HEK293 (cell line): Measurements from ENCODE around the gene NUP107.
"Not testable (repeated sequence)": the region's sequence is repeated elsewhere in the genome, so short reads cannot be mapped to it uniquely, and the experiment has no call there.

Source experiments
- CTCF ChIA-PET: fragments of 350-600 bp; formaldehyde crosslinking; extraction: SDS; loops from one replicate; lab custom pipeline; 2021; ENCODE audit warnings: antibody characterized with exemption; lab: Yijun Ruan, JAX
- POLR2A ChIA-PET: fragments of 300-600 bp; formaldehyde crosslinking; extraction: SDS; loops from one replicate; lab custom pipeline; 2020; ENCODE audit warnings: antibody characterized with exemption, inconsistent platforms; lab: Yijun Ruan, JAX
- H3K27ac ChIP-seq: fragments of 200-500 bp; sonication (Bioruptor generic); 2 replicates; pipeline ENCODE4 v1.5.1; 2014; ENCODE audit warnings: low read depth, low read length, control low read depth, inconsistent platforms; ENCODE audit errors: extremely low read depth
- H3K36me3 ChIP-seq, 2 experiments: fragments of 200-500 bp in 1 of 2; sonication (Bioruptor generic) in 1 of 2; 1 replicate in 1 of 2; 2 replicates in 1 of 2; pipeline ENCODE4 v1.5.1; 2014 to 2017; ENCODE audit warnings: inconsistent platforms in 2 of 2, low read length in 2 of 2; ENCODE audit not compliant: control insufficient read depth in 2 of 2, insufficient read depth in 1 of 2
- H3K4me1 ChIP-seq: fragments of 200-500 bp; sonication (Bioruptor generic); 2 replicates; pipeline ENCODE4 v1.5.1; 2014; ENCODE audit warnings: mild to moderate bottlenecking, low read length, inconsistent platforms; ENCODE audit not compliant: control insufficient read depth, insufficient read depth
- H3K4me3 ChIP-seq: 2 replicates; pipeline ENCODE4 v1.5.1; 2011; ENCODE audit warnings: low read depth, mild to moderate bottlenecking, control low read depth, low read length, moderate library complexity
- H3K9me3 ChIP-seq: fragments of 200-500 bp; sonication (Bioruptor generic); 2 replicates; pipeline ENCODE4 v1.5.1; 2014; ENCODE audit warnings: low read depth, low read length, inconsistent platforms; ENCODE audit not compliant: control insufficient read depth, insufficient read depth
- HOXA7 ChIP-seq: sonication (generic); formaldehyde crosslinking; IDR thresholded peaks from 2 replicates; pipeline ENCODE4 v1.8.1; 2022; ENCODE audit warnings: missing genetic modification reagents, borderline replicate concordance
- IKZF3 ChIP-seq: fragments of 450-650 bp; IDR thresholded peaks from 2 replicates; pipeline ENCODE4 v1.5.0; 2018; ENCODE audit warnings: missing biosample characterization, mild to moderate bottlenecking, missing genetic modification characterization, moderate library complexity
- KLF10 ChIP-seq: fragments of 450-650 bp; IDR thresholded peaks from 2 replicates; pipeline ENCODE4 v1.5.1; 2018; ENCODE audit warnings: missing biosample characterization, mild to moderate bottlenecking, missing genetic modification characterization
- OSR2 ChIP-seq: fragments of 450-650 bp; formaldehyde crosslinking; IDR thresholded peaks from 2 replicates; pipeline ENCODE4 v1.5.1; 2016; ENCODE audit warnings: missing biosample characterization, missing genetic modification characterization
- PRDM1 ChIP-seq: fragments of 450-650 bp; formaldehyde crosslinking; IDR thresholded peaks from 2 replicates; pipeline ENCODE4; 2016; ENCODE audit warnings: missing biosample characterization, missing genetic modification characterization
- SP7 ChIP-seq: fragments of 450-650 bp; formaldehyde crosslinking; IDR thresholded peaks from 2 replicates; pipeline ENCODE4 v1.5.1; 2016; ENCODE audit warnings: missing biosample characterization, missing genetic modification characterization
- WT1 ChIP-seq: fragments of 450-650 bp; formaldehyde crosslinking; IDR thresholded peaks from 2 replicates; pipeline ENCODE4 v1.5.1; 2016; ENCODE audit warnings: missing biosample characterization, missing genetic modification characterization
- ZNF184 ChIP-seq: fragments of 450-650 bp; IDR thresholded peaks from 2 replicates; pipeline ENCODE4 v1.5.1; 2018; ENCODE audit warnings: missing biosample characterization, mild to moderate bottlenecking, missing genetic modification characterization
- ZNF394 ChIP-seq: fragments of 450-650 bp; formaldehyde crosslinking; IDR thresholded peaks from 2 replicates; pipeline ENCODE4 v1.5.1; 2016; ENCODE audit warnings: missing biosample characterization, missing genetic modification characterization, mild to moderate bottlenecking, moderate library complexity, borderline replicate concordance
- ZNF600 ChIP-seq: fragments of 450-650 bp; formaldehyde crosslinking; IDR thresholded peaks from 2 replicates; pipeline ENCODE4 v1.5.1; 2016; ENCODE audit warnings: missing biosample characterization, missing genetic modification characterization
- ZNF629 ChIP-seq: fragments of 450-650 bp; formaldehyde crosslinking; IDR thresholded peaks from 2 replicates; pipeline ENCODE4 v1.5.1; 2017; ENCODE audit warnings: missing biosample characterization, missing genetic modification characterization
- TF ChIP-seq, protein P1 (sequence below): fragments of 450-650 bp; formaldehyde crosslinking; IDR thresholded peaks from 2 replicates; pipeline ENCODE4 v1.5.1; 2016; ENCODE audit warnings: missing biosample characterization, missing genetic modification characterization
- TF ChIP-seq, protein P2 (sequence below): fragments of 450-650 bp; formaldehyde crosslinking; IDR thresholded peaks from 2 replicates; pipeline ENCODE4 v1.5.1; 2016; ENCODE audit warnings: missing biosample characterization, missing genetic modification characterization
- TF ChIP-seq, protein P3 (sequence below): fragments of 450-650 bp; formaldehyde crosslinking; IDR thresholded peaks from 2 replicates; pipeline ENCODE4 v1.5.1; 2016; ENCODE audit warnings: missing biosample characterization, missing genetic modification characterization
- TF ChIP-seq, protein P4 (sequence below): fragments of 450-650 bp; formaldehyde crosslinking; IDR thresholded peaks from 2 replicates; pipeline ENCODE4 v1.5.1; 2017; ENCODE audit warnings: missing biosample characterization, mild to moderate bottlenecking, missing genetic modification characterization, moderate library complexity
- TF ChIP-seq, protein P5 (sequence below): fragments of 450-650 bp; formaldehyde crosslinking; IDR thresholded peaks from 2 replicates; pipeline ENCODE4 v1.5.1; 2016; ENCODE audit warnings: missing biosample characterization, missing genetic modification characterization

The NUP107 gene

DNA sequence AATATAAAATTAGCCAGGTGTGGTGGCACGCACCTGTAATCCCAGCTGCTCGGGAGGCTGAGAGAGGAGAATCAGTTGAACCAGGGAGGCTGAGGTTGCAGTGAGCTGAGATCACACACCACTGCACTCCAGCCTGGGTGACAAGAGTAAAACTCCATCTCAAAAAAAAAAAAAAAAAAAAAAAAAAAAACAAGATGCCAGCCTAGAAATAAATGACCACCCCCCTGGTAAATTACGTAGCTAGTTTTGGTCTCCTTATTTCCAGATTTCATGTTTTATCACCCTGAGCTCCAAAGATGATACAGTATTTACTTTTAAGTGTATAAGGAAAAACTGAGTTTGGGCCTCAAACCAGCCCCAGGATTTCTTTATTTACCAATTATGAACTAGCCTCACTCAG, 49.3 kb upstream of the NUP107 start:
- TF ChIP-seq, protein P1, sequence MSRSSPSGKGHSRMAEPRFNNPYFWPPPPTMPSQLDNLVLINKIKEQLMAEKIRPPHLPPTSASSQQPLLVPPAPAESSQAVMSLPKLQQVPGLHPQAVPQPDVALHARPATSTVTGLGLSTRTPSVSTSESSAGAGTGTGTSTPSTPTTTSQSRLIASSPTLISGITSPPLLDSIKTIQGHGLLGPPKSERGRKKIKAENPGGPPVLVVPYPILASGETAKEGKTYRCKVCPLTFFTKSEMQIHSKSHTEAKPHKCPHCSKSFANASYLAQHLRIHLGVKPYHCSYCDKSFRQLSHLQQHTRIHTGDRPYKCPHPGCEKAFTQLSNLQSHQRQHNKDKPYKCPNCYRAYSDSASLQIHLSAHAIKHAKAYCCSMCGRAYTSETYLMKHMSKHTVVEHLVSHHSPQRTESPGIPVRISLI (tag by site-specific recombination) = peak; percentile 56; the same call in 1 of the 2 replicates
- CTCF ChIA-PET = interaction anchor here (0.6 kb wide), 1 partner anchor 9 kb away, joined by 5 read pairs; no protein-coding TSS in a partner anchor
- H3K27ac ChIP-seq, H3K4me3 ChIP-seq, H3K9me3 ChIP-seq, H3K36me3 ChIP-seq, POLR2A ChIA-PET: not testable (repeated sequence)
- peaks cover 13% of the 10 kb centered on the region for H3K4me1 ChIP-seq

GRCh38 chr12:68638171-68638570, 48.6 kb upstream of the NUP107 start:
- Histone ChIP-seq H3K27ac (no peak overlapping the region), H3K36me3 (peaks cover under 1 to 5% of the 10 kb centered on the region in 2 experiments)
- CTCF ChIA-PET = no interaction called here
- TF ChIP-seq PRDM1 (tag by site-specific recombination) = no peak
- TF ChIP-seq, protein P2, sequence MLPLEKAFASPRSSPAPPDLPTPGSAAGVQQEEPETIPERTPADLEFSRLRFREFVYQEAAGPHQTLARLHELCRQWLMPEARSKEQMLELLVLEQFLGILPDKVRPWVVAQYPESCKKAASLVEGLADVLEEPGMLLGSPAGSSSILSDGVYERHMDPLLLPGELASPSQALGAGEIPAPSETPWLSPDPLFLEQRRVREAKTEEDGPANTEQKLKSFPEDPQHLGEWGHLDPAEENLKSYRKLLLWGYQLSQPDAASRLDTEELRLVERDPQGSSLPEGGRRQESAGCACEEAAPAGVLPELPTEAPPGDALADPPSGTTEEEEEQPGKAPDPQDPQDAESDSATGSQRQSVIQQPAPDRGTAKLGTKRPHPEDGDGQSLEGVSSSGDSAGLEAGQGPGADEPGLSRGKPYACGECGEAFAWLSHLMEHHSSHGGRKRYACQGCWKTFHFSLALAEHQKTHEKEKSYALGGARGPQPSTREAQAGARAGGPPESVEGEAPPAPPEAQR = no peak
- no peak for TF ChIP-seq HOXA7 (CRISPR knock-in tag)
- TF ChIP-seq, all 188 proteins: peak for 0
- H3K4me1 ChIP-seq = peaks cover 13% of the 10 kb centered on the region
- POLR2A ChIA-PET = no interaction called here
- H3K9me3 ChIP-seq = no peaks in the 10 kb centered on the region
- H3K4me3 ChIP-seq = no peak overlapping the region

DNA sequence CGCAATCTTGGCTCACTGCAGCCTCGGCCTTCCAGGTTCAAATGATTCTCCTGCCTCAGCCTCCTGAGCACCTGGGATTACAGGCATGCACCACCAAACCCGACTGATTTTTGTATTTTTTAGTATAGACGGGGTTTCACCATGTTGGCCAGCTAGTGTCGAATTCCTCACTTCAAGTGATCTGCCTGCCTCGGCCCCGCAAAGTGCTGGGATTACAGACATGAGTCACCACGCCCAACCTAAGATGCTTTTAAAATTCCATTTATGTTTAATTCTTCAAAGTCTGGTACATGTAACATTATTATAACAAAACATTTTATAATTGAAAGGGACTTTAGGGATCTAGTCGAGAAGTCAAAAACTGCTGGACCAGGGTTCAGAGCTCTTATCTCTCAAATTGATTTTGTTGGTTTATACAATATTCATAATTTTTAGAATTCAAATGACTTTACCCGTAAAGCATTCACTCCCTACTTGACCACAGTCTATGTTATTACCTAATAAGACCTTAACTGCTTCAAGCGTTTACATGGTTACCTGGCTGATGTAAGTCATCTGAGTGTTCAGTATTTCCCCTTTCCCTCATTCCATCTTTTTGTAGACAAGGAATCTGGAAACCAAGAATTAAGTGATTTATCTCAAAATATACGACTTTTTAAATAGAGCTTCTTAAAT, 47.9 kb upstream of the NUP107 start:
- Histone ChIP-seq H3K36me3 (peaks cover 4 to 5% of the 10 kb centered on the region in 2 experiments), H3K4me1 (peaks cover 12% of the 10 kb centered on the region), H3K27ac (no peak overlapping the region), H3K9me3 (no peaks in the 10 kb centered on the region)
- CTCF ChIA-PET = no interaction called here
- TF ChIP-seq ZNF184 (tag by site-specific recombination) = no peak
- TF ChIP-seq, protein P3, sequence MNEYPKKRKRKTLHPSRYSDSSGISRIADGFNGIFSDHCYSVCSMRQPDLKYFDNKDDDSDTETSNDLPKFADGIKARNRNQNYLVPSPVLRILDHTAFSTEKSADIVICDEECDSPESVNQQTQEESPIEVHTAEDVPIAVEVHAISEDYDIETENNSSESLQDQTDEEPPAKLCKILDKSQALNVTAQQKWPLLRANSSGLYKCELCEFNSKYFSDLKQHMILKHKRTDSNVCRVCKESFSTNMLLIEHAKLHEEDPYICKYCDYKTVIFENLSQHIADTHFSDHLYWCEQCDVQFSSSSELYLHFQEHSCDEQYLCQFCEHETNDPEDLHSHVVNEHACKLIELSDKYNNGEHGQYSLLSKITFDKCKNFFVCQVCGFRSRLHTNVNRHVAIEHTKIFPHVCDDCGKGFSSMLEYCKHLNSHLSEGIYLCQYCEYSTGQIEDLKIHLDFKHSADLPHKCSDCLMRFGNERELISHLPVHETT (tag by site-specific recombination) = no peak
- no peak for TF ChIP-seq OSR2
- TF ChIP-seq ZNF600 (tag by site-specific recombination) = peak; percentile 31; the same call in 1 of the 2 replicates
- TF ChIP-seq, protein P4, sequence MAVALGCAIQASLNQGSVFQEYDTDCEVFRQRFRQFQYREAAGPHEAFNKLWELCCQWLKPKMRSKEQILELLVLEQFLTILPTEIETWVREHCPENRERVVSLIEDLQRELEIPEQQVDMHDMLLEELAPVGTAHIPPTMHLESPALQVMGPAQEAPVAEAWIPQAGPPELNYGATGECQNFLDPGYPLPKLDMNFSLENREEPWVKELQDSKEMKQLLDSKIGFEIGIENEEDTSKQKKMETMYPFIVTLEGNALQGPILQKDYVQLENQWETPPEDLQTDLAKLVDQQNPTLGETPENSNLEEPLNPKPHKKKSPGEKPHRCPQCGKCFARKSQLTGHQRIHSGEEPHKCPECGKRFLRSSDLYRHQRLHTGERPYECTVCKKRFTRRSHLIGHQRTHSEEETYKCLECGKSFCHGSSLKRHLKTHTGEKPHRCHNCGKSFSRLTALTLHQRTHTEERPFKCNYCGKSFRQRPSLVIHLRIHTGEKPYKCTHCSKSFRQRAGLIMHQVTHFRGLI (tag by site-specific recombination) = peak; percentile 89
- 0 out of 2 replicates have a peak, but pooled peaks have one; percentile 24 for TF ChIP-seq ZNF394 (tag by site-specific recombination)
- TF ChIP-seq, protein P5, sequence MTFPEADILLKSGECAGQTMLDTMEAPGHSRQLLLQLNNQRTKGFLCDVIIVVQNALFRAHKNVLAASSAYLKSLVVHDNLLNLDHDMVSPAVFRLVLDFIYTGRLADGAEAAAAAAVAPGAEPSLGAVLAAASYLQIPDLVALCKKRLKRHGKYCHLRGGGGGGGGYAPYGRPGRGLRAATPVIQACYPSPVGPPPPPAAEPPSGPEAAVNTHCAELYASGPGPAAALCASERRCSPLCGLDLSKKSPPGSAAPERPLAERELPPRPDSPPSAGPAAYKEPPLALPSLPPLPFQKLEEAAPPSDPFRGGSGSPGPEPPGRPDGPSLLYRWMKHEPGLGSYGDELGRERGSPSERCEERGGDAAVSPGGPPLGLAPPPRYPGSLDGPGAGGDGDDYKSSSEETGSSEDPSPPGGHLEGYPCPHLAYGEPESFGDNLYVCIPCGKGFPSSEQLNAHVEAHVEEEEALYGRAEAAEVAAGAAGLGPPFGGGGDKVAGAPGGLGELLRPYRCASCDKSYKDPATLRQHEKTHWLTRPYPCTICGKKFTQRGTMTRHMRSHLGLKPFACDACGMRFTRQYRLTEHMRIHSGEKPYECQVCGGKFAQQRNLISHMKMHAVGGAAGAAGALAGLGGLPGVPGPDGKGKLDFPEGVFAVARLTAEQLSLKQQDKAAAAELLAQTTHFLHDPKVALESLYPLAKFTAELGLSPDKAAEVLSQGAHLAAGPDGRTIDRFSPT = 0 out of 2 replicates have a peak, but pooled peaks have one; percentile 42
- peak; percentile 30; the same call in 1 of the 2 replicates for TF ChIP-seq SP7 (tag by site-specific recombination)
- TF ChIP-seq KLF10 (tag by site-specific recombination) = no peak
- 0 out of 2 replicates have a peak, but pooled peaks have one; percentile 25 for TF ChIP-seq ZNF629 (tag by site-specific recombination)
- no peak for TF ChIP-seq IKZF3 (tag by site-specific recombination)
- peak; percentile 48 for TF ChIP-seq WT1
- TF ChIP-seq, all 188 proteins: peak for 7
- no peak overlapping the region for H3K4me3 ChIP-seq
- POLR2A ChIA-PET = no interaction called here
